Neuronal stem cell (in vitro differentiated cells): ENCODE data around the gene TTC38.

Experiments
- DNase-seq: peaks from one replicate; pipeline ENCODE4 v3.0.0-alpha.2; 2013; ENCODE audit warnings: low spot score
- H2AFZ ChIP-seq: one replicate; pipeline ENCODE4 v1.6.1; 2013; ENCODE audit warnings: mild to moderate bottlenecking, low read length, inconsistent platforms
- H2AK5ac ChIP-seq: 2 replicates; pipeline ENCODE4 v1.6.1; 2013; ENCODE audit warnings: low read depth, mild to moderate bottlenecking, inconsistent platforms, low read length, moderate library complexity, mixed read lengths
- H2BK120ac ChIP-seq: 2 replicates; pipeline ENCODE4 v1.6.1; 2013; ENCODE audit warnings: low read depth, mild to moderate bottlenecking, inconsistent platforms, low read length, moderate library complexity, mixed read lengths
- H2BK12ac ChIP-seq: one replicate; pipeline ENCODE4 v1.6.1; 2013; ENCODE audit warnings: low read length, inconsistent platforms
- H2BK15ac ChIP-seq: 2 replicates; pipeline ENCODE4 v1.6.1; 2013; ENCODE audit warnings: mild to moderate bottlenecking, low read length, inconsistent platforms, mixed read lengths
- H2BK5ac ChIP-seq: one replicate; pipeline ENCODE4 v1.6.1; 2013; ENCODE audit warnings: inconsistent platforms, mild to moderate bottlenecking, low read length, moderate library complexity
- H3K14ac ChIP-seq: one replicate; pipeline ENCODE4 v1.6.1; 2013; ENCODE audit warnings: low read length, inconsistent platforms
- H3K18ac ChIP-seq: 2 replicates; pipeline ENCODE4 v1.6.1; 2013; ENCODE audit warnings: low read length, inconsistent platforms
- H3K23ac ChIP-seq: 2 replicates; pipeline ENCODE4 v1.6.1; 2013; ENCODE audit warnings: low read depth, mild to moderate bottlenecking, mixed read lengths, low read length, inconsistent platforms; ENCODE audit not compliant: poor library complexity
- H3K27ac ChIP-seq: replicated peaks from 3 replicates; pipeline ENCODE4 v1.5.1; 2013; ENCODE audit warnings: low read length, inconsistent platforms
- H3K27me3 ChIP-seq, 3 experiments: 2 replicates each; pipeline ENCODE4 v1.6.1; 2013; ENCODE audit warnings: low read length in 3 of 3, mild to moderate bottlenecking in 2 of 3, inconsistent platforms in 1 of 3, low read depth in 1 of 3, mixed read lengths in 1 of 3, moderate library complexity in 1 of 3; ENCODE audit not compliant: control insufficient read depth in 3 of 3, insufficient read depth in 3 of 3
- H3K36me3 ChIP-seq, 2 donors: replicated peaks in 1 of 2; 2 replicates each; pipeline ENCODE4 v1.6.1; 2013; ENCODE audit warnings: low read length in 2 of 2; ENCODE audit not compliant: control insufficient read depth in 2 of 2, insufficient read depth in 2 of 2
- H3K4ac ChIP-seq: 2 replicates; pipeline ENCODE4 v1.6.1; 2013; ENCODE audit warnings: inconsistent platforms, mild to moderate bottlenecking, low read length, moderate library complexity
- H3K4me1 ChIP-seq, 2 donors: 1 replicate in 1 of 2; 2 replicates in 1 of 2; pipeline ENCODE4 v1.6.1; 2013; ENCODE audit warnings: low read length in 2 of 2, low read depth in 1 of 2; ENCODE audit not compliant: control insufficient read depth in 2 of 2, insufficient read depth in 1 of 2
- H3K4me2 ChIP-seq: one replicate; pipeline ENCODE4 v1.6.1; 2013; ENCODE audit warnings: mild to moderate bottlenecking, low read length, inconsistent platforms; ENCODE audit not compliant: insufficient read depth, poor library complexity, severe bottlenecking
- H3K4me3 ChIP-seq, 2 donors: 2 replicates each; pipeline ENCODE4 v1.5.1; 2013; ENCODE audit warnings: low read length in 2 of 2, mild to moderate bottlenecking in 2 of 2, inconsistent platforms in 1 of 2, moderate library complexity in 1 of 2
- H3K79me1 ChIP-seq: one replicate; pipeline ENCODE4 v1.6.1; 2013; ENCODE audit warnings: low read depth, mild to moderate bottlenecking, inconsistent platforms, low read length, moderate library complexity
- H3K9ac ChIP-seq: one replicate; pipeline ENCODE4 v1.6.1; 2013; ENCODE audit warnings: mild to moderate bottlenecking, low read depth, low read length, inconsistent platforms; ENCODE audit not compliant: poor library complexity
- H3K9me3 ChIP-seq, 2 donors: replicated peaks in 1 of 2; 2 replicates each; pipeline versions ENCODE3 to v1.6.1; 2013; ENCODE audit warnings: low read length in 2 of 2, mild to moderate bottlenecking in 2 of 2, inconsistent platforms in 1 of 2, low read depth in 1 of 2, mixed read lengths in 1 of 2, moderate library complexity in 1 of 2; ENCODE audit not compliant: control insufficient read depth in 2 of 2, insufficient read depth in 1 of 2
- H4K8ac ChIP-seq: one replicate; pipeline ENCODE4 v1.6.1; 2013; ENCODE audit warnings: low read depth, mild to moderate bottlenecking, inconsistent platforms, low read length, moderate library complexity
- H4K91ac ChIP-seq: one replicate; pipeline ENCODE4 v1.6.1; 2013; ENCODE audit warnings: low read length, low read depth, mild to moderate bottlenecking, inconsistent platforms; ENCODE audit not compliant: poor library complexity
- WGBS, 2 donors: extraction: QIAGEN DNeasy Blood & Tissue Kit; methylation state at CpG; one replicate each; pipeline ENCODE4 v1.1.7; 2013; ENCODE audit warnings: missing lambda C conversion rate in 2 of 2, mixed read lengths in 1 of 2; ENCODE audit not compliant: insufficient read length in 2 of 2, insufficient replicate concordance in 1 of 2; ENCODE audit errors: extremely low coverage in 2 of 2; 5-methylcytosine and 5-hydroxymethylcytosine counted together

TTC38 gene

GRCh38 chr22:46337870-46338269 lies 70.1 kb downstream of the TTC38 start:
- no peak for DNase-seq
- no peak overlapping the region for H4K8ac ChIP-seq

GRCh38 chr22:46338636-46339035 lies 70.8 kb downstream of the TTC38 start:
- Histone ChIP-seq H3K4me2 (no peak overlapping the region), H2BK120ac (no peak overlapping the region), H2BK5ac (no peak overlapping the region), H3K9me3 (no peaks in the 10 kb centered on the region), H2AFZ (no peak overlapping the region), H3K4ac (no peak overlapping the region), H3K4me1 (peaks cover 6 to 9% of the 10 kb centered on the region in 2 donors), H3K79me1 (peaks cover 3% of the 10 kb centered on the region), H4K8ac (no peak overlapping the region), H3K4me3 (no peak overlapping the region), H3K27ac (no peak overlapping the region), H3K36me3 (peaks cover 25 to 62% of the 10 kb centered on the region in 2 donors), H3K14ac (no peak overlapping the region), H3K18ac (no peak overlapping the region), H3K9ac (no peak overlapping the region), H2BK15ac (no peak overlapping the region), H3K23ac (no peak overlapping the region), H2AK5ac (no peak overlapping the region), H2BK12ac (no peak overlapping the region), H4K91ac (no peak overlapping the region), H3K27me3 (no peaks in the 10 kb centered on the region)
- WGBS, 2 donors: no CpG with 5 or more reads among the region's 8 CpGs
- DNase-seq: no peak

More at GRCh38 chr22:46337870-46338269, 70.1 kb downstream of the TTC38 start:
- Histone ChIP-seq H2BK120ac (no peak overlapping the region), H3K4me1 (peaks cover 5 to 6% of the 10 kb centered on the region in 2 donors), H3K27me3 (no peaks in the 10 kb centered on the region), H3K36me3 (peaks cover 28 to 62% of the 10 kb centered on the region in 2 donors), H3K18ac (no peak overlapping the region), H3K9me3 (no peaks in the 10 kb centered on the region), H2AFZ (no peak overlapping the region), H3K79me1 (peaks cover 3% of the 10 kb centered on the region), H2BK12ac (no peak overlapping the region), H4K91ac (no peak overlapping the region), H3K27ac (no peak overlapping the region), H3K9ac (no peak overlapping the region), H2AK5ac (no peak overlapping the region), H2BK5ac (no peak overlapping the region), H3K14ac (no peak overlapping the region), H3K4me2 (no peak overlapping the region), H3K23ac (no peak overlapping the region), H3K4me3 (no peak overlapping the region), H2BK15ac (no peak overlapping the region), H3K4ac (no peak overlapping the region)
- WGBS, 2 donors: no CpG with 5 or more reads among the region's 9 CpGs

- no peak overlapping the region for H4K8ac ChIP-seq
- H3K9ac ChIP-seq: no peak overlapping the region
- peaks cover 3% of the 10 kb centered on the region for H3K79me1 ChIP-seq
- no CpG with 5 or more reads among the region's 5 CpGs for WGBS, 2 donors
- peaks cover 35 to 73% of the 10 kb centered on the region in 2 donors for H3K36me3 ChIP-seq
- H2BK5ac ChIP-seq: no peak overlapping the region
- no peak overlapping the region for H2BK120ac ChIP-seq
- no peak overlapping the region for H3K4me3 ChIP-seq
- no peak overlapping the region for H4K91ac ChIP-seq
- peaks cover 6 to 9% of the 10 kb centered on the region in 2 donors for H3K4me1 ChIP-seq
- H3K4me2 ChIP-seq: no peak overlapping the region
- no peak overlapping the region for H2AK5ac ChIP-seq
- H3K27me3 ChIP-seq: no peaks in the 10 kb centered on the region
- H3K9me3 ChIP-seq: no peaks in the 10 kb centered on the region
- no peak overlapping the region for H3K23ac ChIP-seq
- H3K14ac ChIP-seq: no peak overlapping the region
- H2BK12ac ChIP-seq: no peak overlapping the region
- no peak overlapping the region for H3K4ac ChIP-seq
- no peak overlapping the region for H3K27ac ChIP-seq
- no peak overlapping the region for H2AFZ ChIP-seq
- no peak overlapping the region for H2BK15ac ChIP-seq
- DNase-seq: no peak
- no peak overlapping the region for H3K18ac ChIP-seq
Observed at GRCh38 chr22:46339956-46340355, 72.1 kb downstream of the TTC38 start.

GRCh38 chr22:46340676-46341075 lies 72.9 kb downstream of the TTC38 start:
- no peak overlapping the region for H3K14ac ChIP-seq
- H2BK12ac ChIP-seq: no peak overlapping the region
- H3K79me1 ChIP-seq: peaks cover 3% of the 10 kb centered on the region
- H3K23ac ChIP-seq: no peak overlapping the region
- peaks cover 37 to 80% of the 10 kb centered on the region in 2 donors for H3K36me3 ChIP-seq
- no peak for DNase-seq
- H4K8ac ChIP-seq: no peak overlapping the region
- peaks cover 6 to 9% of the 10 kb centered on the region in 2 donors for H3K4me1 ChIP-seq
- H2BK5ac ChIP-seq: no peak overlapping the region
- H2AK5ac ChIP-seq: no peak overlapping the region
- no peak overlapping the region for H2AFZ ChIP-seq
- no peak overlapping the region for H3K4ac ChIP-seq
- no peak overlapping the region for H3K18ac ChIP-seq
- no peak overlapping the region for H3K4me2 ChIP-seq
- H2BK120ac ChIP-seq: no peak overlapping the region
- no peak overlapping the region for H4K91ac ChIP-seq
- no peak overlapping the region for H3K4me3 ChIP-seq
- no peak overlapping the region for H2BK15ac ChIP-seq
- no peaks in the 10 kb centered on the region for H3K9me3 ChIP-seq
- H3K9ac ChIP-seq: no peak overlapping the region
- H3K27me3 ChIP-seq: no peaks in the 10 kb centered on the region
- WGBS, 2 donors: no CpG with 5 or more reads among the region's 13 CpGs
- no peak overlapping the region for H3K27ac ChIP-seq
